GM12878 (cell line): ENCODE results near the gene C1orf87. TPM values are rescaled to one million over a fixed set of nuclear protein-coding genes. Genes with fewer than 3 reads are reported as not detected.

Source experiments
- ATAC-seq: fragments of 200-7000 bp; cut with Tn5 transposase; 3 replicates; pipeline ENCODE4 v1.9.1; 2020; ENCODE audit warnings: mild to moderate bottlenecking, moderate library complexity
- BruUV-seq: library from RNA; stranded (reverse); fragments of 400-500 nt; replicated peaks from 2 replicates; lab custom pipeline; 2021; lab: Mats Ljungman, UMichigan
- CTCF ChIA-PET: fragments of 300-600 bp; sonication (Branson Sonifier 250); formaldehyde crosslinking; extraction: SDS; loops from one replicate; lab custom pipeline; 2021; ENCODE audit warnings: inconsistent platforms; lab: Yijun Ruan, JAX
- POLR2A ChIA-PET: fragments of 350-600 bp; formaldehyde crosslinking; extraction: SDS; loops from one replicate; lab custom pipeline; 2021; ENCODE audit warnings: inconsistent platforms; lab: Charles Lee
- RAD21 ChIA-PET: fragments of 300-600 bp; sonication (Branson Sonifier 250); formaldehyde crosslinking; loops from one replicate; lab custom pipeline; 2023; ENCODE audit warnings: antibody characterized with exemption; ENCODE audit not compliant: unreplicated experiment; lab: Charles Lee
- SMC1A ChIA-PET: fragments of 300-600 bp; sonication (Branson Sonifier 250); formaldehyde crosslinking; loops from one replicate; lab custom pipeline; 2023; ENCODE audit not compliant: unreplicated experiment, uncharacterized antibody; lab: Charles Lee
- DNase-seq: peaks from one replicate; pipeline ENCODE4 v3.0.0-alpha.2; 2011; ENCODE audit warnings: low read depth, low spot score
- FAIRE-seq: peaks from 3 replicates; lab custom pipeline; 2011; peaks lifted over from hg19 to GRCh38; lab: Jason Lieb, UNC
- H2AFZ ChIP-seq: 2 replicates; pipeline ENCODE4 v1.6.0; 2011; ENCODE audit warnings: low read depth, low read length, control low read depth; ENCODE audit not compliant: control insufficient read depth
- H3K27ac ChIP-seq: 2 replicates; pipeline ENCODE4 v1.5.1; 2011; ENCODE audit warnings: control low read depth; ENCODE audit not compliant: control insufficient read depth, insufficient read depth
- H3K27me3 ChIP-seq, 2 experiments: replicated peaks in 1 of 2; 2 replicates each; pipeline versions ENCODE4 v1.6.0 to v1.6.1; 2011; ENCODE audit warnings: low read length in 1 of 2; ENCODE audit not compliant: control insufficient read depth in 2 of 2, insufficient read depth in 2 of 2
- H3K36me3 ChIP-seq, 2 experiments: 2 replicates each; pipeline ENCODE4 v1.5.1; 2011; ENCODE audit warnings: low read length in 1 of 2; ENCODE audit not compliant: control insufficient read depth in 2 of 2, insufficient read depth in 2 of 2
- H3K4me1 ChIP-seq: 2 replicates; pipeline ENCODE4 v1.6.1; 2011; ENCODE audit warnings: mild to moderate bottlenecking, low read length, moderate library complexity, mixed read lengths; ENCODE audit not compliant: control insufficient read depth, insufficient read depth
- H3K4me2 ChIP-seq: 2 replicates; pipeline ENCODE4 v1.6.0; 2011; ENCODE audit warnings: control low read depth; ENCODE audit not compliant: control insufficient read depth, insufficient read depth
- H3K4me3 ChIP-seq: fragments of 200-600 bp; sonication (generic); 2 replicates; pipeline ENCODE4 v1.5.1; 2016
- H3K79me2 ChIP-seq: 2 replicates; pipeline ENCODE4 v1.6.0; 2011; ENCODE audit warnings: low read length; ENCODE audit not compliant: control insufficient read depth, insufficient read depth
- H3K9ac ChIP-seq: 2 replicates; pipeline ENCODE4 v1.8.0; 2011; ENCODE audit warnings: low read length, control low read depth, mixed read lengths; ENCODE audit not compliant: control insufficient read depth, insufficient read depth
- H3K9me3 ChIP-seq: replicated peaks from 3 replicates; pipeline ENCODE4 v1.5.1; 2011; ENCODE audit warnings: mild to moderate bottlenecking, low read length; ENCODE audit not compliant: control insufficient read depth, insufficient read depth
- H4K20me1 ChIP-seq: 2 replicates; pipeline ENCODE4 v1.6.0; 2011; ENCODE audit not compliant: control insufficient read depth, insufficient read depth
- BCLAF1 ChIP-seq: fragments of 450-650 bp; IDR thresholded peaks from 2 replicates; pipeline ENCODE4 v1.6.1; 2017; ENCODE audit warnings: antibody characterized with exemption, mild to moderate bottlenecking, moderate library complexity
- ELK1 ChIP-seq: IDR thresholded peaks from 2 replicates; pipeline ENCODE4 v1.6.1; 2012; ENCODE audit warnings: low read depth, low read length, improper control_type of control experiment
- ETV6 ChIP-seq, 2 experiments: fragments of 450-650 bp in 1 of 2; IDR thresholded peaks in 1 of 2; conservative IDR thresholded peaks in 1 of 2; 2 replicates each; pipeline ENCODE4 v1.6.1; 2014; ENCODE audit warnings: antibody characterized with exemption in 1 of 2, borderline replicate concordance in 1 of 2, low read depth in 1 of 2, mild to moderate bottlenecking in 1 of 2, moderate library complexity in 1 of 2
- JUND ChIP-seq: IDR thresholded peaks from 2 replicates; pipeline ENCODE4 v1.6.1; 2012; ENCODE audit warnings: low read depth, mild to moderate bottlenecking, low read length, improper control_type of control experiment, moderate library complexity
- KAT2A ChIP-seq: conservative IDR thresholded peaks from 2 replicates; pipeline ENCODE4 v1.6.1; 2011; ENCODE audit warnings: low read depth, low read length; ENCODE audit not compliant: control insufficient read depth
- RAD51 ChIP-seq: fragments of 450-650 bp; IDR thresholded peaks from 2 replicates; pipeline ENCODE4 v1.6.1; 2016; ENCODE audit warnings: moderate library complexity, mild to moderate bottlenecking, inconsistent platforms
- SMC3 ChIP-seq: IDR thresholded peaks from 2 replicates; pipeline ENCODE4 v1.6.1; 2011; ENCODE audit warnings: low read length, improper control_type of control experiment, borderline replicate concordance
- TARDBP ChIP-seq: IDR thresholded peaks from 2 replicates; pipeline ENCODE4 v1.6.1; 2016; ENCODE audit warnings: borderline replicate concordance
- YBX1 ChIP-seq: fragments of 450-650 bp; IDR thresholded peaks from 2 replicates; pipeline ENCODE4 v1.6.1; 2016; ENCODE audit warnings: antibody characterized with exemption
- ZNF687 ChIP-seq: fragments of 450-650 bp; IDR thresholded peaks from 2 replicates; pipeline ENCODE4 v1.6.1; 2017; ENCODE audit warnings: mild to moderate bottlenecking, moderate library complexity
- WGBS: methylation state at CpG from one replicate; pipeline ENCODE4 v1.1.6; 2016; ENCODE audit warnings: low lambda C conversion rate; ENCODE audit not compliant: insufficient replicate concordance, insufficient coverage; ENCODE audit errors: missing lambda C conversion rate; 5-methylcytosine and 5-hydroxymethylcytosine counted together
- in situ Hi-C: fragments of 300-500 bp; cut with MboI; formaldehyde crosslinking; loops from 9 replicates; pipeline ENCODE4 v1.14.3; 2018; ENCODE audit warnings: mixed read lengths
- intact Hi-C: fragments of 100-400 bp; cut with micrococcal nuclease; formaldehyde crosslinking; loops from one replicate; pipeline ENCODE4 v1.14.2; 2022; ENCODE audit not compliant: unreplicated experiment
- polyA plus RNA-seq, 11 experiments: library from polyadenylated mRNA; depleted of rRNA in 4 of 11; unstranded in 6 of 11; stranded (reverse) in 5 of 11; fragments of >200 nt; fragmentation: Nextera tagmentation in 4 of 11; fragmentation: Illumina TruSeq in 1 of 11; extraction: Ambion mirVana in 4 of 11; extraction: Trizol in 1 of 11; gene quantifications; 1 replicate in 1 of 11; 2 replicates in 10 of 11; pipeline versions ENCODE4 v1.2.1 to v1.2.3, GENCODE V29; 2011 to 2016; ENCODE audit warnings: inconsistent platforms in 2 of 11, missing spikeins in 2 of 11, low read depth in 1 of 11
- total RNA-seq, 4 experiments: library from RNA; depleted of rRNA in 3 of 4; stranded (reverse); fragments of >200 nt in 3 of 4; fragmentation: Illumina TruSeq in 1 of 4; extraction: Trizol in 1 of 4; gene quantifications; 2 replicates each; pipeline versions ENCODE4 v1.2.1 to v1.2.3, GENCODE V29; 2013 to 2021

The C1orf87 gene
- total and polyA plus RNA-seq, 10 of the 15 experiments (the other 5 are each of a cell fraction or from before 2014, with no cell fraction given), result not detected

GRCh38 chr1:60102267-60103061 is 28.9 kb upstream of the C1orf87 start (continued):
- TF ChIP-seq ZNF687, result no peak
- TF ChIP-seq RAD51, result no peak
- no peak for TF ChIP-seq ETV6 (conservative IDR thresholded peaks at IDR 0.05 in 1 of 2, IDR thresholded peaks at IDR 0.05 in 1 of 2; ENCODE audit: borderline replicate concordance in 1 of 2, low read depth in 1 of 2)

- no peak for ATAC-seq
- H3K79me2 ChIP-seq, result no peaks in the 10 kb centered on the region
- CTCF ChIA-PET, result interaction anchor here (1.1 kb wide), 1 partner anchor 13 kb away, joined by 3 read pairs; no protein-coding TSS in a partner anchor
- no TSS peak for BruUV-seq
- no peak for FAIRE-seq
- no peaks in the 10 kb centered on the region for H4K20me1 ChIP-seq
- no peaks in the 10 kb centered on the region for H3K36me3 ChIP-seq
- 28% methylated on average over 2 of the region's 2 CpGs for WGBS
- no peak overlapping the region for H3K27ac ChIP-seq
- DNase-seq, result no peak
- H3K4me1 ChIP-seq, result no peaks in the 10 kb centered on the region
- no peaks in the 10 kb centered on the region for H3K9me3 ChIP-seq
- in situ Hi-C loops (no loop called here), intact Hi-C loops (no loop called here)
- no peak overlapping the region for H3K4me3 ChIP-seq
- H3K4me2 ChIP-seq, result no peak overlapping the region
- POLR2A ChIA-PET, result no interaction called here
- no peak overlapping the region for H3K9ac ChIP-seq
- H2AFZ ChIP-seq, result no peak overlapping the region
- RAD21 ChIA-PET, result no interaction called here
- SMC1A ChIA-PET, result no interaction called here
- H3K27me3 ChIP-seq, result no peaks in the 10 kb centered on the region
- TF ChIP-seq JUND, result no peak
- TF ChIP-seq BCLAF1, result no peak
- no peak for TF ChIP-seq KAT2A
- TF ChIP-seq YBX1, result no peak
- no peak for TF ChIP-seq ELK1
- TF ChIP-seq SMC3, result no peak
- TF ChIP-seq TARDBP, result no peak
Observed at GRCh38 chr1:60101516-60101915, 27.9 kb upstream of the C1orf87 start.
